Myocyte (in vitro differentiated cells): ENCODE measurements around the gene TFPI. TPM values are rescaled to one million over a fixed set of nuclear protein-coding genes. Genes with fewer than 3 reads are reported as not detected.

Experiments used
- DNase-seq: peaks from one replicate; pipeline ENCODE4 v3.0.0-alpha.2; 2012; ENCODE audit warnings: low read depth
- total RNA-seq: library from RNA; depleted of rRNA; stranded (reverse); fragments of >200 nt; gene quantifications from 2 replicates; pipeline ENCODE4 v1.2.3, GENCODE V29; 2014

Gene TFPI
- total RNA-seq, 1 donor from 2014 or later = 151 TPM

GRCh38 chr2:187506416-187506815 lies 47.8 kb downstream of the TFPI start:
- DNase-seq = no peak

- DNase-seq = no peak
Observed at GRCh38 chr2:187505065-187505672, 49.1 kb downstream of the TFPI start.

- no peak for DNase-seq
Observed at GRCh38 chr2:187504312-187504921, 49.8 kb downstream of the TFPI start.

- no peak for DNase-seq
Observed at GRCh38 chr2:187503700-187504099, 50.5 kb downstream of the TFPI start.

- DNase-seq = no peak
Observed at GRCh38 chr2:187502467-187502866, 51.8 kb downstream of the TFPI start.

GRCh38 chr2:187500585-187501359 lies 53.5 kb downstream of the TFPI start:
- peak; percentile 64 for DNase-seq

GRCh38 chr2:187499941-187500532 lies 54.2 kb downstream of the TFPI start:
- DNase-seq = peak; percentile 75

GRCh38 chr2:187497858-187498463 lies 56.3 kb downstream of the TFPI start:
- no peak for DNase-seq

GRCh38 chr2:187497140-187497539 lies 57.1 kb downstream of the TFPI start:
- DNase-seq = no peak

GRCh38 chr2:187495324-187495723 lies 58.9 kb downstream of the TFPI start:
- no peak for DNase-seq

GRCh38 chr2:187493877-187494568 lies 60.2 kb downstream of the TFPI start:
- no peak for DNase-seq

- DNase-seq = no peak
Observed at GRCh38 chr2:187493180-187493579, 61.1 kb downstream of the TFPI start.

- no peak for DNase-seq
Observed at GRCh38 chr2:187486241-187486640, 68.0 kb downstream of the TFPI start.

- no peak for DNase-seq
Observed at GRCh38 chr2:187485523-187485922, 68.7 kb downstream of the TFPI start.

- no peak for DNase-seq
Observed at GRCh38 chr2:187483537-187483936, 70.7 kb downstream of the TFPI start.

GRCh38 chr2:187482796-187483195 lies 71.4 kb downstream of the TFPI start:
- no peak for DNase-seq

- no peak for DNase-seq
Observed at GRCh38 chr2:187481543-187481942, 72.7 kb downstream of the TFPI start.

- no peak for DNase-seq
Observed at GRCh38 chr2:187478719-187479118, 75.5 kb downstream of the TFPI start.

- DNase-seq = peak; percentile 21
Observed at GRCh38 chr2:187477051-187477450, 77.2 kb downstream of the TFPI start.

GRCh38 chr2:187475499-187476248 lies 78.6 kb downstream of the TFPI start:
- DNase-seq = peak; percentile 8
